Hepatocyte (in vitro differentiated cells): ENCODE results near the gene FBXL17. TPM values are rescaled to one million over a fixed set of nuclear protein-coding genes. Genes with fewer than 3 reads are reported as not detected.

Experiments
- DNase-seq: peaks from one replicate; pipeline ENCODE4 v3.0.0-alpha.2; 2016; ENCODE audit warnings: low spot score
- H2AFZ ChIP-seq: fragments of 200-600 bp; sonication (generic); 2 replicates; pipeline ENCODE4 v1.6.0; 2016; ENCODE audit warnings: antibody characterized with exemption, mild to moderate bottlenecking
- H3K27ac ChIP-seq: fragments of 200-600 bp; sonication (generic); 2 replicates; pipeline ENCODE4 v1.5.1; 2016; ENCODE audit warnings: mild to moderate bottlenecking
- H3K27me3 ChIP-seq: fragments of 200-600 bp; sonication (generic); 2 replicates; pipeline ENCODE4 v1.6.1; 2016
- H3K36me3 ChIP-seq: fragments of 200-600 bp; sonication (generic); replicated peaks from 2 replicates; pipeline ENCODE4 v1.5.1; 2016; ENCODE audit warnings: low read depth; ENCODE audit not compliant: insufficient read depth
- H3K4me1 ChIP-seq: fragments of 200-600 bp; sonication (generic); 2 replicates; pipeline ENCODE4 v1.5.1; 2016; ENCODE audit warnings: mild to moderate bottlenecking, moderate library complexity; ENCODE audit not compliant: insufficient read depth
- H3K4me2 ChIP-seq: fragments of 200-600 bp; sonication (generic); 2 replicates; pipeline ENCODE4 v1.6.0; 2016
- H3K4me3 ChIP-seq: fragments of 200-600 bp; sonication (generic); 2 replicates; pipeline ENCODE4 v1.5.1; 2016; ENCODE audit warnings: mild to moderate bottlenecking
- H3K79me2 ChIP-seq: fragments of 200-600 bp; sonication (generic); 2 replicates; pipeline ENCODE4 v1.6.0; 2017; ENCODE audit warnings: mild to moderate bottlenecking
- H3K9me2 ChIP-seq: fragments of 200-600 bp; sonication (generic); replicated peaks from 2 replicates; pipeline ENCODE4 v1.6.0; 2017; ENCODE audit warnings: mild to moderate bottlenecking; ENCODE audit not compliant: insufficient read depth
- H3K9me3 ChIP-seq: fragments of 200-600 bp; sonication (generic); 2 replicates; pipeline ENCODE4 v1.5.1; 2016; ENCODE audit warnings: low read depth, mild to moderate bottlenecking
- H4K20me1 ChIP-seq: fragments of 200-600 bp; sonication (generic); 2 replicates; pipeline ENCODE4 v1.6.0; 2016; ENCODE audit warnings: mild to moderate bottlenecking; ENCODE audit not compliant: insufficient read depth, poor library complexity, severe bottlenecking
- EZH2 ChIP-seq: fragments of 200-600 bp; sonication (generic); IDR thresholded peaks from 2 replicates; pipeline ENCODE4 v1.6.1; 2016; ENCODE audit warnings: antibody characterized with exemption, mild to moderate bottlenecking, borderline replicate concordance
- EZH2phosphoT487 ChIP-seq: fragments of 200-600 bp; sonication (generic); IDR thresholded peaks from one replicate; pipeline ENCODE4 v1.6.1; 2018; ENCODE audit warnings: antibody characterized with exemption, mild to moderate bottlenecking, low read depth, moderate library complexity; ENCODE audit not compliant: unreplicated experiment, severe bottlenecking
- WGBS: methylation state at CpG from one replicate; pipeline ENCODE4 v1.1.6; 2016; ENCODE audit warnings: low lambda C conversion rate; ENCODE audit errors: missing lambda C conversion rate; 5-methylcytosine and 5-hydroxymethylcytosine counted together
- polyA plus RNA-seq: library from polyadenylated mRNA; unstranded; fragments of >200 nt; fragmentation: Nextera tagmentation; extraction: Ambion mirVana; gene quantifications from 2 replicates; pipeline ENCODE4 v1.2.1, GENCODE V29; 2016
- total RNA-seq: library from RNA; depleted of rRNA; stranded (reverse); fragments of >200 nt; gene quantifications from 2 replicates; pipeline ENCODE4 v1.2.3, GENCODE V29; 2014
- TF ChIP-seq, protein P1 (sequence below): fragments of 200-600 bp; sonication (generic); IDR thresholded peaks from 2 replicates; pipeline ENCODE4 v1.5.1; 2016; ENCODE audit warnings: antibody characterized with exemption, mild to moderate bottlenecking; ENCODE audit not compliant: poor library complexity

The FBXL17 gene
- total and polyA plus RNA-seq, 2 experiments from 2014 or later = 12.5 to 18.2 TPM

GRCh38 chr5:107820429-107820828, 561.5 kb downstream of the FBXL17 start:
- WGBS = 91% methylated on average over 4 of the region's 4 CpGs
- H3K4me1 ChIP-seq = no peaks in the 10 kb centered on the region
- H3K27ac ChIP-seq = no peak overlapping the region
- no peak for DNase-seq
- no peaks in the 10 kb centered on the region for H3K9me3 ChIP-seq
- TF ChIP-seq EZH2phosphoT487 (no peak), EZH2 (no peak)
- TF ChIP-seq, protein P1, sequence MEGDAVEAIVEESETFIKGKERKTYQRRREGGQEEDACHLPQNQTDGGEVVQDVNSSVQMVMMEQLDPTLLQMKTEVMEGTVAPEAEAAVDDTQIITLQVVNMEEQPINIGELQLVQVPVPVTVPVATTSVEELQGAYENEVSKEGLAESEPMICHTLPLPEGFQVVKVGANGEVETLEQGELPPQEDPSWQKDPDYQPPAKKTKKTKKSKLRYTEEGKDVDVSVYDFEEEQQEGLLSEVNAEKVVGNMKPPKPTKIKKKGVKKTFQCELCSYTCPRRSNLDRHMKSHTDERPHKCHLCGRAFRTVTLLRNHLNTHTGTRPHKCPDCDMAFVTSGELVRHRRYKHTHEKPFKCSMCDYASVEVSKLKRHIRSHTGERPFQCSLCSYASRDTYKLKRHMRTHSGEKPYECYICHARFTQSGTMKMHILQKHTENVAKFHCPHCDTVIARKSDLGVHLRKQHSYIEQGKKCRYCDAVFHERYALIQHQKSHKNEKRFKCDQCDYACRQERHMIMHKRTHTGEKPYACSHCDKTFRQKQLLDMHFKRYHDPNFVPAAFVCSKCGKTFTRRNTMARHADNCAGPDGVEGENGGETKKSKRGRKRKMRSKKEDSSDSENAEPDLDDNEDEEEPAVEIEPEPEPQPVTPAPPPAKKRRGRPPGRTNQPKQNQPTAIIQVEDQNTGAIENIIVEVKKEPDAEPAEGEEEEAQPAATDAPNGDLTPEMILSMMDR = no peak
- H3K36me3 ChIP-seq = no peaks in the 10 kb centered on the region
- no peak overlapping the region for H3K4me3 ChIP-seq
- H4K20me1 ChIP-seq = no peaks in the 10 kb centered on the region
- no peaks in the 10 kb centered on the region for H3K27me3 ChIP-seq
- no peak overlapping the region for H3K4me2 ChIP-seq
- no peak overlapping the region for H2AFZ ChIP-seq
- no peaks in the 10 kb centered on the region for H3K79me2 ChIP-seq
- no peaks in the 10 kb centered on the region for H3K9me2 ChIP-seq

GRCh38 chr5:107817951-107818350, 563.9 kb downstream of the FBXL17 start:
- Histone ChIP-seq H2AFZ (no peak overlapping the region), H4K20me1 (no peaks in the 10 kb centered on the region), H3K4me1 (no peaks in the 10 kb centered on the region), H3K36me3 (no peaks in the 10 kb centered on the region), H3K9me2 (no peaks in the 10 kb centered on the region), H3K4me3 (no peak overlapping the region), H3K27ac (no peak overlapping the region), H3K79me2 (no peaks in the 10 kb centered on the region), H3K9me3 (no peaks in the 10 kb centered on the region), H3K27me3 (no peaks in the 10 kb centered on the region), H3K4me2 (no peak overlapping the region)
- WGBS = 79% methylated on average over 2 of the region's 2 CpGs
- DNase-seq = no peak
- TF ChIP-seq EZH2 = no peak

DNA sequence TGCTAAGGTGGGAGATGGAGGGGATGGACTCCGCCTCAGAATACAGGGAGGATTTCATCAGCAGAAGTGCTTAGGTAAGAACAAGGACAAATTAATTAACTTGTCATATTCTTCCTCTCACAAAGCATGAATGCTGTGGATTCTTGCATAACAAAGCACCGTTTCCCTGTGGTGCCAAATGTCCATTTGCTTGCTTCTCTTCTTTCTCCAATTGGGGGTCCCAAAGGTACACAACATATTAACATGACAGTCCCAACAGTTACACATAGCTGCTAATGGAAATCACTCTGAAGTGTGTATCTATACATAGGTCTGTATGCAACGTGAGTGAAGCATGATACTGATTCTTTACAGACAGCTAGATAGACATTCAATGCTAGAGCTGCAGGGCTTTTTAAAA, 564.5 kb downstream of the FBXL17 start:
- H2AFZ ChIP-seq = no peak overlapping the region
- H3K79me2 ChIP-seq = no peaks in the 10 kb centered on the region
- H3K27ac ChIP-seq = no peak overlapping the region
- DNase-seq = no peak
- H3K9me3 ChIP-seq = no peaks in the 10 kb centered on the region
- WGBS = 85% methylated on average over 3 of the region's 3 CpGs
- TF ChIP-seq, protein P1 = no peak
- TF ChIP-seq EZH2phosphoT487 (no peak), EZH2 (no peak)
- no peaks in the 10 kb centered on the region for H3K36me3 ChIP-seq
- no peak overlapping the region for H3K4me3 ChIP-seq
- H3K4me2 ChIP-seq = no peak overlapping the region
- H4K20me1 ChIP-seq = no peaks in the 10 kb centered on the region
- H3K27me3 ChIP-seq = no peaks in the 10 kb centered on the region
- H3K4me1 ChIP-seq = no peaks in the 10 kb centered on the region
- H3K9me2 ChIP-seq = no peaks in the 10 kb centered on the region

DNA sequence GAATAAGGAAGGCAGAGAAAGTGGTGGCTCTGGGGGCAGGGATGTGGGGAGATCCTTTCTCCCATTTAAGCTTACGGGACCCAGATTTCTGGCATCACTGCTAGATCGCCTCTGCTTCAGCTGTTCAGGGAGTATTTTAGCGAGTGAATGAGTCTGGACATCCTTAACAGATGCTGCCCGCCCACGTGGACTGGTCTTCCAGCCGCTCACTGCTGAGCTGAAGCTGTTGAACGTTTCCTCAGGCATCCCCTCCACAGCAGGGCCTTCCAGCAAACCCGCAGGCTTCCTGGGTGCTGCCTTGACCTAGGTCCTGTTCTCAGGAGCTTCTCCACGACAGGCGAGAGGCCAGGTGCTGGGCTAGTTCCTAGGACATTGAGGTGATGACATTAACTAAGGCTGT, 566.8 kb downstream of the FBXL17 start:
- H3K79me2 ChIP-seq = no peaks in the 10 kb centered on the region
- H3K27ac ChIP-seq = no peak overlapping the region
- H3K4me1 ChIP-seq = no peaks in the 10 kb centered on the region
- H3K9me3 ChIP-seq = no peaks in the 10 kb centered on the region
- 90% methylated on average over 10 of the region's 10 CpGs for WGBS
- no peak overlapping the region for H3K4me2 ChIP-seq
- H3K9me2 ChIP-seq = no peaks in the 10 kb centered on the region
- no peaks in the 10 kb centered on the region for H4K20me1 ChIP-seq
- H3K4me3 ChIP-seq = no peak overlapping the region
- TF ChIP-seq, protein P1 = no peak
- no peak for TF ChIP-seq EZH2phosphoT487
- TF ChIP-seq EZH2 = no peak
- no peak overlapping the region for H2AFZ ChIP-seq
- DNase-seq = no peak
- H3K27me3 ChIP-seq = no peaks in the 10 kb centered on the region
- H3K36me3 ChIP-seq = no peaks in the 10 kb centered on the region
